ENCODE data around the gene LMOD3.

DNA sequence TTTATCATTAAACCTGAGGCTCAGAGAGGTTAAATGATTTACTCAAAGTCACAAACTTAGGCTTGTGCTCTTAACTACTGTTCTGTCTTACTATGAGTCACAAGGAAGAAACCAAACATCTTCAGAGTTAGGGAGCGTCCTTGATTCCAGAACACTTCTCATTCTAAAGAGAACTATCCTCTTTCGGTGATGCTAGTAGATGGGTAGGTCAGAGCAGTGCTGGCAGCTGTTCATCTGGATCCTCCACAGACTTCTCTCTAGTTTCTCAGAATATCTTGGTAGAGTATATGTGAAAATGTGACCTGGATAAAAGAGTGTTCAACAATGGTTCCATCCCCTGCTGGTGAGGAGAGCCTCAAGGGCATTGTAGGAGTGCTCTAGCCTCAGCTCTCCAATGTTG lies 34.3 kb downstream of the LMOD3 start:
- TF ChIP-seq, protein P1, sequence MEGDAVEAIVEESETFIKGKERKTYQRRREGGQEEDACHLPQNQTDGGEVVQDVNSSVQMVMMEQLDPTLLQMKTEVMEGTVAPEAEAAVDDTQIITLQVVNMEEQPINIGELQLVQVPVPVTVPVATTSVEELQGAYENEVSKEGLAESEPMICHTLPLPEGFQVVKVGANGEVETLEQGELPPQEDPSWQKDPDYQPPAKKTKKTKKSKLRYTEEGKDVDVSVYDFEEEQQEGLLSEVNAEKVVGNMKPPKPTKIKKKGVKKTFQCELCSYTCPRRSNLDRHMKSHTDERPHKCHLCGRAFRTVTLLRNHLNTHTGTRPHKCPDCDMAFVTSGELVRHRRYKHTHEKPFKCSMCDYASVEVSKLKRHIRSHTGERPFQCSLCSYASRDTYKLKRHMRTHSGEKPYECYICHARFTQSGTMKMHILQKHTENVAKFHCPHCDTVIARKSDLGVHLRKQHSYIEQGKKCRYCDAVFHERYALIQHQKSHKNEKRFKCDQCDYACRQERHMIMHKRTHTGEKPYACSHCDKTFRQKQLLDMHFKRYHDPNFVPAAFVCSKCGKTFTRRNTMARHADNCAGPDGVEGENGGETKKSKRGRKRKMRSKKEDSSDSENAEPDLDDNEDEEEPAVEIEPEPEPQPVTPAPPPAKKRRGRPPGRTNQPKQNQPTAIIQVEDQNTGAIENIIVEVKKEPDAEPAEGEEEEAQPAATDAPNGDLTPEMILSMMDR (IDR thresholded peaks at IDR 0.05): no peak
- TF ChIP-seq POLR2A (IDR thresholded peaks at IDR 0.05): no peak
- peak in 1 of 4 donors; percentile 8 for TF ChIP-seq POLR2AphosphoS5 (IDR thresholded peaks at IDR 0.05)
